Coronary artery (tissue), 2 donors: ENCODE measurements around the gene BBS9.

Source experiments
- DNase-seq: peaks from one replicate; pipeline ENCODE4 v3.0.0-alpha.2; 2017; ENCODE audit warnings: low spot score
- H3K27ac ChIP-seq, 2 donors: fragments of 200-600 bp; sonication (generic); one replicate each; pipeline ENCODE4 v1.5.1; 2016 to 2019
- H3K4me3 ChIP-seq: fragments of 200-600 bp; sonication (generic); 2 replicates; pipeline ENCODE4 v1.5.1; 2016; ENCODE audit warnings: mild to moderate bottlenecking, moderate library complexity
- CTCF ChIP-seq: fragments of 200-600 bp; sonication (generic); IDR thresholded peaks from one replicate; pipeline ENCODE4 v1.5.1; 2019; ENCODE audit warnings: antibody characterized with exemption

BBS9 gene

GRCh38 chr7:33651998-33652515 lies 522.7 kb downstream of the BBS9 start:
- Histone ChIP-seq H3K27ac (no peak overlapping the region), H3K4me3 (no peak overlapping the region)
- no peak for DNase-seq
- TF ChIP-seq CTCF, result no peak

- DNase-seq, result no peak
- no peak for TF ChIP-seq CTCF
- H3K4me3 ChIP-seq, result no peak overlapping the region
- H3K27ac ChIP-seq, result no peak overlapping the region
Observed at GRCh38 chr7:33654676-33655075, 525.3 kb downstream of the BBS9 start.
